WTC11 (cell line): ENCODE data around the gene SLTM. TPM values are rescaled to one million over a fixed set of nuclear protein-coding genes. Genes with fewer than 3 reads are reported as not detected.

ENCODE experiments used
- ATAC-seq: fragments of 200-7000 bp; cut with Tn5 transposase; 2 replicates; pipeline ENCODE4 v1.10.0; 2021; ENCODE audit warnings: mild to moderate bottlenecking, moderate library complexity
- CTCF ChIA-PET: fragments of 300-600 bp; sonication (Branson Sonifier 250); formaldehyde crosslinking; loops from one replicate; lab custom pipeline; 2021; ENCODE audit warnings: antibody characterized with exemption; lab: Charles Lee
- POLR2A ChIA-PET: fragments of 350-600 bp; sonication (Branson Sonifier 250); formaldehyde crosslinking; loops from one replicate; lab custom pipeline; 2021; ENCODE audit warnings: antibody characterized with exemption; lab: Charles Lee
- DNase-seq: peaks from one replicate; pipeline ENCODE4 v3.0.0; 2021; ENCODE audit warnings: low spot score
- H3K27ac Mint-ChIP-seq: 2 replicates; pipeline ENCODE4 v1.8.0; 2021; ENCODE audit warnings: mixed read lengths
- H3K27me3 Mint-ChIP-seq: 2 replicates; pipeline ENCODE4 v1.8.0; 2021; ENCODE audit warnings: low read depth, mild to moderate bottlenecking, moderate library complexity, mixed read lengths
- H3K36me3 Mint-ChIP-seq: 2 replicates; pipeline ENCODE4 v1.8.0; 2021; ENCODE audit warnings: mixed read lengths
- H3K4me1 Mint-ChIP-seq: 2 replicates; pipeline ENCODE4 v1.8.0; 2022; ENCODE audit warnings: mixed read lengths
- H3K4me3 Mint-ChIP-seq: 2 replicates; pipeline ENCODE4 v1.8.0; 2021; ENCODE audit warnings: mild to moderate bottlenecking, moderate library complexity, mixed read lengths
- H3K9me3 Mint-ChIP-seq: 2 replicates; pipeline ENCODE4 v1.8.0; 2021; ENCODE audit warnings: mixed read lengths
- AFF4 ChIP-seq: sonication (generic); formaldehyde crosslinking; IDR thresholded peaks from 2 replicates; pipeline ENCODE4 v1.8.1; 2023; ENCODE audit warnings: mild to moderate bottlenecking, missing genetic modification reagents, borderline replicate concordance
- CDX4 ChIP-seq: fragments of 250-450 bp; sonication (Bioruptor Pico); IDR thresholded peaks from 2 replicates; pipeline ENCODE4 v1.9.0; 2021; ENCODE audit warnings: moderate library complexity, mild to moderate bottlenecking, inconsistent platforms, borderline replicate concordance
- EMX1 ChIP-seq: fragments of 250-450 bp; sonication (Bioruptor Pico); IDR thresholded peaks from 2 replicates; pipeline ENCODE4 v1.8.0; 2021; ENCODE audit warnings: mild to moderate bottlenecking
- FOXJ3 ChIP-seq: sonication (generic); formaldehyde crosslinking; IDR thresholded peaks from 2 replicates; pipeline ENCODE4 v1.9.0; 2021; ENCODE audit warnings: missing genetic modification reagents, mild to moderate bottlenecking, borderline replicate concordance
- FOXK1 ChIP-seq: sonication (generic); formaldehyde crosslinking; IDR thresholded peaks from 2 replicates; pipeline ENCODE4 v1.8.0; 2022; ENCODE audit warnings: mild to moderate bottlenecking, moderate library complexity, missing genetic modification reagents
- KAT7 ChIP-seq: sonication (generic); formaldehyde crosslinking; IDR thresholded peaks from 2 replicates; pipeline ENCODE4 v1.8.1; 2023; ENCODE audit warnings: missing genetic modification reagents, mild to moderate bottlenecking, borderline replicate concordance
- NFATC4 ChIP-seq: fragments of 250-450 bp; sonication (Bioruptor Pico); IDR thresholded peaks from 2 replicates; pipeline ENCODE4 v1.9.0; 2021; ENCODE audit warnings: mild to moderate bottlenecking
- NFE2L1 ChIP-seq: sonication (generic); formaldehyde crosslinking; IDR thresholded peaks from 2 replicates; pipeline ENCODE4 v1.8.1; 2023; ENCODE audit warnings: missing genetic modification reagents
- NFYB ChIP-seq: sonication (generic); formaldehyde crosslinking; conservative IDR thresholded peaks from 2 replicates; pipeline ENCODE4 v1.8.0; 2022; ENCODE audit warnings: low read depth, missing genetic modification reagents
- NR2C2 ChIP-seq: sonication (generic); formaldehyde crosslinking; IDR thresholded peaks from 2 replicates; pipeline ENCODE4 v1.8.0; 2022; ENCODE audit warnings: mild to moderate bottlenecking, missing genetic modification reagents
- SOX15 ChIP-seq: fragments of 250-450 bp; sonication (Bioruptor Pico); IDR thresholded peaks from 2 replicates; pipeline ENCODE4 v1.9.0; 2021; ENCODE audit warnings: mild to moderate bottlenecking
- ZNF121 ChIP-seq: sonication (generic); formaldehyde crosslinking; IDR thresholded peaks from 2 replicates; pipeline ENCODE4 v1.8.0; 2023; ENCODE audit warnings: missing genetic modification reagents
- ZNF263 ChIP-seq: sonication (generic); formaldehyde crosslinking; IDR thresholded peaks from 2 replicates; pipeline ENCODE4 v1.8.1; 2022; ENCODE audit warnings: low read depth, mild to moderate bottlenecking, moderate library complexity, missing genetic modification reagents
- ZNF423 ChIP-seq: fragments of 250-450 bp; sonication (Bioruptor Pico); IDR thresholded peaks from 2 replicates; pipeline ENCODE4 v2.1.2; 2022; ENCODE audit warnings: mild to moderate bottlenecking, moderate library complexity
- ZNF671 ChIP-seq: fragments of 250-450 bp; sonication (Bioruptor Pico); IDR thresholded peaks from 2 replicates; pipeline ENCODE4 v1.8.0; 2021; ENCODE audit warnings: mild to moderate bottlenecking
- total RNA-seq: library from RNA; stranded (reverse); gene quantifications from 3 replicates; pipeline ENCODE4 v1.2.3, GENCODE V29; 2021
- TF ChIP-seq, protein P1 (sequence below): sonication (generic); formaldehyde crosslinking; IDR thresholded peaks from 2 replicates; pipeline ENCODE4 v1.8.0; 2022; ENCODE audit warnings: mild to moderate bottlenecking, missing genetic modification reagents
- TF ChIP-seq, protein P2 (sequence below): sonication (generic); formaldehyde crosslinking; IDR thresholded peaks from 2 replicates; pipeline ENCODE4 v1.8.1; 2023; ENCODE audit warnings: mild to moderate bottlenecking, moderate library complexity, missing genetic modification reagents
- TF ChIP-seq, protein P3 (sequence below): sonication (generic); formaldehyde crosslinking; IDR thresholded peaks from 2 replicates; pipeline ENCODE4 v1.8.1; 2022; ENCODE audit warnings: low read depth, missing genetic modification reagents, borderline replicate concordance
- TF ChIP-seq, protein P4 (sequence below): fragments of 250-450 bp; sonication (Bioruptor Pico); IDR thresholded peaks from 2 replicates; pipeline ENCODE4 v1.8.0; 2021; ENCODE audit warnings: mild to moderate bottlenecking
- TF ChIP-seq, protein P5 (sequence below): sonication (generic); formaldehyde crosslinking; IDR thresholded peaks from 2 replicates; pipeline ENCODE4 v1.8.1; 2022; ENCODE audit warnings: mild to moderate bottlenecking, moderate library complexity, missing genetic modification reagents

SLTM gene
- total RNA-seq, 1 experiment from 2014 or later, result 126 TPM

GRCh38 chr15:58882243-58882642, 51.2 kb downstream of the SLTM start:
- Mint-ChIP-seq H3K4me1 (no peaks in the 10 kb centered on the region), H3K27me3 (no peaks in the 10 kb centered on the region), H3K36me3 (peaks cover 81% of the 10 kb centered on the region), H3K4me3 (no peak overlapping the region), H3K27ac (no peak overlapping the region; the same call in 1 of the 2 replicates)
- CTCF ChIA-PET, result interaction anchor here (0.7 kb wide), 1 partner anchor 43 kb away, joined by 3 read pairs; no protein-coding TSS in a partner anchor
- ATAC-seq, result no peak
- POLR2A ChIA-PET, result no interaction called here
- TF ChIP-seq FOXJ3 (CRISPR knock-in tag) (no peak), NFATC4 (CRISPR knock-in tag) (no peak), EMX1 (CRISPR knock-in tag) (no peak), SOX15 (no peak), ZNF263 (CRISPR knock-in tag) (no peak), NFE2L1 (no peak), KAT7 (CRISPR knock-in tag) (no peak)
- TF ChIP-seq, protein P1, sequence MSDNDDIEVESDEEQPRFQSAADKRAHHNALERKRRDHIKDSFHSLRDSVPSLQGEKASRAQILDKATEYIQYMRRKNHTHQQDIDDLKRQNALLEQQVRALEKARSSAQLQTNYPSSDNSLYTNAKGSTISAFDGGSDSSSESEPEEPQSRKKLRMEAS (CRISPR knock-in tag), result no peak
- TF ChIP-seq, protein P2, sequence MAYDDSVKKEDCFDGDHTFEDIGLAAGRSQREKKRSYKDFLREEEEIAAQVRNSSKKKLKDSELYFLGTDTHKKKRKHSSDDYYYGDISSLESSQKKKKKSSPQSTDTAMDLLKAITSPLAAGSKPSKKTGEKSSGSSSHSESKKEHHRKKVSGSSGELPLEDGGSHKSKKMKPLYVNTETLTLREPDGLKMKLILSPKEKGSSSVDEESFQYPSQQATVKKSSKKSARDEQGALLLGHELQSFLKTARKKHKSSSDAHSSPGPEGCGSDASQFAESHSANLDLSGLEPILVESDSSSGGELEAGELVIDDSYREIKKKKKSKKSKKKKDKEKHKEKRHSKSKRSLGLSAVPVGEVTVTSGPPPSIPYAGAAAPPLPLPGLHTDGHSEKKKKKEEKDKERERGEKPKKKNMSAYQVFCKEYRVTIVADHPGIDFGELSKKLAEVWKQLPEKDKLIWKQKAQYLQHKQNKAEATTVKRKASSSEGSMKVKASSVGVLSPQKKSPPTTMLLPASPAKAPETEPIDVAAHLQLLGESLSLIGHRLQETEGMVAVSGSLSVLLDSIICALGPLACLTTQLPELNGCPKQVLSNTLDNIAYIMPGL (CRISPR knock-in tag), result no peak
- TF ChIP-seq, protein P3, sequence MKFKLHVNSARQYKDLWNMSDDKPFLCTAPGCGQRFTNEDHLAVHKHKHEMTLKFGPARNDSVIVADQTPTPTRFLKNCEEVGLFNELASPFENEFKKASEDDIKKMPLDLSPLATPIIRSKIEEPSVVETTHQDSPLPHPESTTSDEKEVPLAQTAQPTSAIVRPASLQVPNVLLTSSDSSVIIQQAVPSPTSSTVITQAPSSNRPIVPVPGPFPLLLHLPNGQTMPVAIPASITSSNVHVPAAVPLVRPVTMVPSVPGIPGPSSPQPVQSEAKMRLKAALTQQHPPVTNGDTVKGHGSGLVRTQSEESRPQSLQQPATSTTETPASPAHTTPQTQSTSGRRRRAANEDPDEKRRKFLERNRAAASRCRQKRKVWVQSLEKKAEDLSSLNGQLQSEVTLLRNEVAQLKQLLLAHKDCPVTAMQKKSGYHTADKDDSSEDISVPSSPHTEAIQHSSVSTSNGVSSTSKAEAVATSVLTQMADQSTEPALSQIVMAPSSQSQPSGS (CRISPR knock-in tag), result no peak
- TF ChIP-seq, all 79 proteins: peak for 0
- no peaks in the 10 kb centered on the region for H3K9me3 Mint-ChIP-seq
- no peak for DNase-seq

DNA sequence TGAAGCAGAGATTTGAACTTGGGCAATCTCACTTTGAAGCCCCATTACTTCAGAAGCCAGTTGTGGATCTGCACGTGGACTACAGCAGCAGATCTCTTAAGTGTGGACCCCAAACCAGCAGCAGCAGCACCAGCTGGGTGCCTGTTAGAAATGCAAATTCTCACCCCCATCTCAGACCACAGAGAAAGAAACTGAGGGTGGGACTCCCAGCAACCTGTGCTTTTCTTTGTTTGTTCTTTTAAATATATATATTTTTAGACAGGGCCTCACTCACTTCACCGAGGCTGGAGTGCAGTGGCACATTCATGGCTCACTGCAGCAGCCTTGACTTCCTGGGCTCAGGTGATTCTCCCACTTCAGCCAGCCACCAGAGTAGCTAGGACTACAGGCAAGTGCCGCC, 53.2 kb downstream of the SLTM start:
- H3K4me1 Mint-ChIP-seq, result no peaks in the 10 kb centered on the region
- POLR2A ChIA-PET, result interaction anchor here (1.0 kb wide), 1 partner anchor 23 kb away, joined by 4 read pairs; no protein-coding TSS in a partner anchor
- no peak overlapping the region for H3K27ac Mint-ChIP-seq
- TF ChIP-seq NFYB, result no peak
- TF ChIP-seq, protein P4, sequence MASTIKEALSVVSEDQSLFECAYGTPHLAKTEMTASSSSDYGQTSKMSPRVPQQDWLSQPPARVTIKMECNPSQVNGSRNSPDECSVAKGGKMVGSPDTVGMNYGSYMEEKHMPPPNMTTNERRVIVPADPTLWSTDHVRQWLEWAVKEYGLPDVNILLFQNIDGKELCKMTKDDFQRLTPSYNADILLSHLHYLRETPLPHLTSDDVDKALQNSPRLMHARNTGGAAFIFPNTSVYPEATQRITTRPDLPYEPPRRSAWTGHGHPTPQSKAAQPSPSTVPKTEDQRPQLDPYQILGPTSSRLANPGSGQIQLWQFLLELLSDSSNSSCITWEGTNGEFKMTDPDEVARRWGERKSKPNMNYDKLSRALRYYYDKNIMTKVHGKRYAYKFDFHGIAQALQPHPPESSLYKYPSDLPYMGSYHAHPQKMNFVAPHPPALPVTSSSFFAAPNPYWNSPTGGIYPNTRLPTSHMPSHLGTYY, result no peak
- TF ChIP-seq, protein P3 (CRISPR knock-in tag), result no peak
- TF ChIP-seq FOXK1 (CRISPR knock-in tag), result no peak
- TF ChIP-seq ZNF263 (CRISPR knock-in tag), result no peak
- no peak for TF ChIP-seq CDX4
- TF ChIP-seq FOXJ3 (CRISPR knock-in tag), result no peak
- TF ChIP-seq NR2C2, result no peak
- TF ChIP-seq ZNF121 (CRISPR knock-in tag), result no peak
- no peak for TF ChIP-seq ZNF423 (CRISPR knock-in tag)
- TF ChIP-seq, protein P5, sequence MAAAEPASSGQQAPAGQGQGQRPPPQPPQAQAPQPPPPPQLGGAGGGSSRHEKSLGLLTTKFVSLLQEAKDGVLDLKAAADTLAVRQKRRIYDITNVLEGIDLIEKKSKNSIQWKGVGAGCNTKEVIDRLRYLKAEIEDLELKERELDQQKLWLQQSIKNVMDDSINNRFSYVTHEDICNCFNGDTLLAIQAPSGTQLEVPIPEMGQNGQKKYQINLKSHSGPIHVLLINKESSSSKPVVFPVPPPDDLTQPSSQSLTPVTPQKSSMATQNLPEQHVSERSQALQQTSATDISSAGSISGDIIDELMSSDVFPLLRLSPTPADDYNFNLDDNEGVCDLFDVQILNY, result no peak
- no peak for TF ChIP-seq AFF4 (CRISPR knock-in tag)
- no peak for TF ChIP-seq ZNF671 (CRISPR knock-in tag)
- CTCF ChIA-PET, result interaction anchor here (1.4 kb wide), 1 partner anchor 41 kb away, joined by 3 read pairs; no protein-coding TSS in a partner anchor
- ATAC-seq, result no peak
- H3K36me3 Mint-ChIP-seq, result peaks cover 69% of the 10 kb centered on the region
- no peaks in the 10 kb centered on the region for H3K27me3 Mint-ChIP-seq
- DNase-seq, result no peak
- H3K4me3 Mint-ChIP-seq, result no peak overlapping the region
- no peaks in the 10 kb centered on the region for H3K9me3 Mint-ChIP-seq
